Measurements from ENCODE around the gene MAGI2. TPM values are rescaled to one million over a fixed set of nuclear protein-coding genes. Genes with fewer than 3 reads are reported as not detected.
A peak's percentile ranks its signal among the peaks of the same experiment; 100 is the strongest.

Gene MAGI2
- total and polyA plus RNA-seq, 2 experiments from 2014 or later, result 10.4 to 26.4 TPM

GRCh38 chr7:78521961-78522360, 931.5 kb downstream of the MAGI2 start (continued):
- TF ChIP-seq ZNF462 (CRISPR knock-in tag; IDR thresholded peaks at IDR 0.05), result no peak
- TF ChIP-seq POLR2AphosphoS5 (IDR thresholded peaks at IDR 0.05; ENCODE audit: low read depth), result no peak

- H3K4me3 ChIP-seq, result no peak overlapping the region
- no peak overlapping the region for H2AFZ ChIP-seq
- Mint-ChIP-seq H3K27ac (peak overlapping the region; percentile 30), H3K9me3 (no peaks in the 10 kb centered on the region), H3K4me1 (peaks cover 21% of the 10 kb centered on the region), H3K27me3 (ENCODE audit: insufficient read depth, low read depth, poor library complexity) (peaks cover 4% of the 10 kb centered on the region), H3K36me3 (ENCODE audit: low read depth) (peaks cover 8% of the 10 kb centered on the region; the same call in 2 of the 3 replicates), H3K4me3 (no peak overlapping the region)
- H3K79me2 ChIP-seq (replicated peaks; ENCODE audit: insufficient read depth), result no peaks in the 10 kb centered on the region
- H3K27me3 ChIP-seq (ENCODE audit: insufficient read depth), result no peaks in the 10 kb centered on the region
- no peaks in the 10 kb centered on the region for H4K20me1 ChIP-seq (replicated peaks; ENCODE audit: insufficient read depth)
- H3F3A ChIP-seq (replicated peaks; ENCODE audit: low read depth), result no peaks in the 10 kb centered on the region
- DNase-seq (ENCODE audit: low spot score) (no peak), ATAC-seq (no peak)
- peaks cover 9% of the 10 kb centered on the region; the same call in 1 of the 2 replicates for H3K4me1 ChIP-seq (ENCODE audit: insufficient read depth)
- H3K36me3 ChIP-seq (ENCODE audit: insufficient read depth), result no peaks in the 10 kb centered on the region
- no peak overlapping the region for H3K4me2 ChIP-seq
- H3K27ac ChIP-seq (ENCODE audit: low read depth), result no peak overlapping the region
- H3K9me2 ChIP-seq (ENCODE audit: insufficient read depth), result no peaks in the 10 kb centered on the region
- TF ChIP-seq ZNF331 (CRISPR knock-in tag; IDR thresholded peaks at IDR 0.05; ENCODE audit: low read depth) (no peak), JUNB (IDR thresholded peaks at IDR 0.05; ENCODE audit: unreplicated experiment) (no peak), ZNF462 (CRISPR knock-in tag; IDR thresholded peaks at IDR 0.05) (no peak), EZH2phosphoT487 (IDR thresholded peaks at IDR 0.05; ENCODE audit: unreplicated experiment) (no peak), POLR2AphosphoS5 (IDR thresholded peaks at IDR 0.05; ENCODE audit: low read depth) (no peak), REST (IDR thresholded peaks at IDR 0.05; ENCODE audit: unreplicated experiment) (no peak)
Measured at GRCh38 chr7:78516450-78516849, 937.0 kb downstream of the MAGI2 start.
